ENCODE data around the gene OBP2A.

Gene OBP2A

DNA sequence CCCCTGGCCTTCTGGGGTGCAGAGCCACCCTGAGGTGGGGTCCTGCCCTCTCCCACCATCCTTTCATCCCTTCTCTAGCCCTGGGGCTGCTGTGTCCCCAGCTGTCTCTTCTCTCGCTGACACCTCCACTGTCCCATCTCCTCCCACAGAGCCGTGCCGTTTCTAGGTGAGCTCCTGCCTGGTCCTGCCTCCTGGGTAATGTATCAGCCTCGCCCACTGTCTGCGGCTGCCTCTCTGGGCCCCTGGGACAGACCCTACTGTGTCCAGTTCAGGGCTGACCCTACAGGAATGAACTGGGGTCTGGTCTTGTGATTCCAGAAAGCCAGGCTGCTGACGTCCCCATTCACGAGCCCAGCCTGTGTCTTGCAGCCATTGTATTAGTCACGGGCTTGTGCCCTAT lies 19.7 kb downstream of the OBP2A start:
- Histone ChIP-seq H3K36me3 (ENCODE audit: control insufficient read depth, insufficient read depth, low read length) (peaks cover 3% of the 10 kb centered on the region), H3K4me1 (ENCODE audit: control insufficient read depth, insufficient read depth, low read length) (no peaks in the 10 kb centered on the region)

DNA sequence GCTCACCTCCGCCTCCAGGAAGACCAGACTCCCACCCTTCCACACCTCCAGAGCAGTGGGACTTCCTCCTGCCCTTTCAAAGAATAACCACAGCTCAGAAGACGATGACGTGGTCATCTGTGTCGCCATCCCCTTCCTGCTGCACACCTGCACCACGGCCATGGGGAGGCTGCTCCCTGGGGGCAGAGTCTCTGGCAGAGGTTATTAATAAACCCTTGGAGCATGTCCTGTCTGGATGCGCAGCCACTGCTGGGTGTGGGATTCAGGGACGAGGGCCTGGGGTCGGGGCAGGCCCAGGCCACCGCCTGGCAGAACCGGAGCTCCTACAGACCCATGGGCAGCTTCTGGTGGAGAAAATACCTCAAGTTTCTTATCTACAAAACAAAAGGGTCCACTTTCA lies 20.6 kb downstream of the OBP2A start:
- H3K9me3 ChIP-seq (ENCODE audit: control insufficient read depth, insufficient read depth, low read length): no peaks in the 10 kb centered on the region
- no peaks in the 10 kb centered on the region for H3K4me1 ChIP-seq (ENCODE audit: control insufficient read depth, insufficient read depth, low read length)
- peaks cover 3% of the 10 kb centered on the region for H3K36me3 ChIP-seq (ENCODE audit: control insufficient read depth, insufficient read depth, low read length)
- H3K9ac ChIP-seq (ENCODE audit: low read depth, low read length): no peak overlapping the region
- no peak overlapping the region for H3K4me3 ChIP-seq (ENCODE audit: low read depth, low read length)
- H3K27me3 ChIP-seq (ENCODE audit: control insufficient read depth, insufficient read depth, low read length): no peaks in the 10 kb centered on the region

More for the DNA sequence above, 19.7 kb downstream of the OBP2A start:
- Histone ChIP-seq H3K4me3 (ENCODE audit: low read depth, low read length) (no peak overlapping the region), H3K27me3 (ENCODE audit: control insufficient read depth, insufficient read depth, low read length) (no peaks in the 10 kb centered on the region), H3K9me3 (ENCODE audit: control insufficient read depth, insufficient read depth, low read length) (no peaks in the 10 kb centered on the region), H3K9ac (ENCODE audit: low read depth, low read length) (no peak overlapping the region)

DNA sequence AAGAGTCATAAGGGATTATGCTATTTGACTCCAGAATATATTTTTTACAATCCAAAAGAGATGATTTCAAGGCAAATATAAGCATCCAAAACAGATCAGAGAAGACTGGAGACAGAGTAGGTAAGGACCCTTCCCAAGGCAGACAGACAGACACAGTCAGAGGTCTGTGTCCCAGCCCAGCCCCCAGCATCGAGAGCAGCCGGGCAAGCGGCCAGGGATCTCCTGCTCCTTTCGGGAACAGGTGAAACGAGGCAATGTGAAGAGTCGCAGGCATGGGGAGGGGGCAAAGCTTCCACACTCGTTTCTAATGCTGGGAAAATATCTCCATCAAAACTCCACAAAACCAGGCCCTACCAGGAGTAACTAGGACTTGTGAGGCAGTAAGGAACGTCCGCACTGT lies 21.4 kb downstream of the OBP2A start:
- Histone ChIP-seq H3K9ac (ENCODE audit: low read depth, low read length) (no peak overlapping the region), H3K4me3 (ENCODE audit: low read depth, low read length) (no peak overlapping the region), H3K27me3 (ENCODE audit: control insufficient read depth, insufficient read depth, low read length) (no peaks in the 10 kb centered on the region), H3K9me3 (ENCODE audit: control insufficient read depth, insufficient read depth, low read length) (no peaks in the 10 kb centered on the region), H3K36me3 (ENCODE audit: control insufficient read depth, insufficient read depth, low read length) (peaks cover 3% of the 10 kb centered on the region), H3K4me1 (ENCODE audit: control insufficient read depth, insufficient read depth, low read length) (no peaks in the 10 kb centered on the region)

DNA sequence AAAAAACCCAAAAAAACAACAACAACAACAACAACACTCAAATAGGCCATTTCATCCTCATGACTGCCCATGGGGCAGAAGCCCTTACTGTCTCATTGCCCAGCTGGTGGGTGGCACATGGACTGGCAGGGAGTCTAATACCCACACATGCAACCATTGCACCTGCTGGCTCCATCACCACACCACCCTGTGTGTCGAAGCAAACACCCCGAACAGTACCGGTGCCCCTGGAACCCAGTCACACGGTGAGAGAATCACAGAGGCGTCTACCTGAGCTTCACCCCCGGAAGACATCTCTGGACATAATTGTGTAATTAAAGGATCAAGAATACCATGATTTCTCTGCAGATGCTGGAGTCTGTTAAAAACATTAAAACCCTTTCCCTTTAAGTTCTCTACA lies 22.1 kb downstream of the OBP2A start:
- Histone ChIP-seq H3K9me3 (ENCODE audit: control insufficient read depth, insufficient read depth, low read length) (no peaks in the 10 kb centered on the region), H3K4me3 (ENCODE audit: low read depth, low read length) (no peak overlapping the region), H3K4me1 (ENCODE audit: control insufficient read depth, insufficient read depth, low read length) (no peaks in the 10 kb centered on the region), H3K9ac (ENCODE audit: low read depth, low read length) (no peak overlapping the region), H3K27me3 (ENCODE audit: control insufficient read depth, insufficient read depth, low read length) (no peaks in the 10 kb centered on the region), H3K36me3 (ENCODE audit: control insufficient read depth, insufficient read depth, low read length) (peaks cover 3% of the 10 kb centered on the region)

DNA sequence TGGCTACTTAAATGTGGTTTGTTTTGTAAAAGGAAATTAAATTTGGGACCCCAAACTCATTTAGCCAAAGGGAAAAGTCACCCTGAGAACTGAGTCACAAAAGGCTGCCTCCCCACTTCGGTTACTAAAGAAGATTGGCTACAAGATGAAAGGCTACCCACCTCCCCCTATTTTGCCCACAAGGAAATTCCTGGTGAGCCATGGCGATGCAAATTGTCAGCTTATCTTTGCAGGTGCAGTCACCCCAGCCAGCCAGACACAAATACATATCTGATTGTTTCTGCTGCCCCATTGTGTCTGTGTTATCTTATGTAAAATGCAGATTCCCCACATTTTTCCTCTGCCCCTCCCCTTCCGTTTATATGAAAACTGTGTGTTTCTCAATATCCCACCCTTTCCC lies 24.5 kb downstream of the OBP2A start:
- Histone ChIP-seq H3K4me1 (ENCODE audit: control insufficient read depth, insufficient read depth, low read length) (no peaks in the 10 kb centered on the region), H3K9me3 (ENCODE audit: control insufficient read depth, insufficient read depth, low read length) (no peaks in the 10 kb centered on the region), H3K27me3 (ENCODE audit: control insufficient read depth, insufficient read depth, low read length) (no peaks in the 10 kb centered on the region), H3K4me3 (ENCODE audit: low read depth, low read length) (no peak overlapping the region), H3K36me3 (ENCODE audit: control insufficient read depth, insufficient read depth, low read length) (no peaks in the 10 kb centered on the region), H3K9ac (ENCODE audit: low read depth, low read length) (no peak overlapping the region)

DNA sequence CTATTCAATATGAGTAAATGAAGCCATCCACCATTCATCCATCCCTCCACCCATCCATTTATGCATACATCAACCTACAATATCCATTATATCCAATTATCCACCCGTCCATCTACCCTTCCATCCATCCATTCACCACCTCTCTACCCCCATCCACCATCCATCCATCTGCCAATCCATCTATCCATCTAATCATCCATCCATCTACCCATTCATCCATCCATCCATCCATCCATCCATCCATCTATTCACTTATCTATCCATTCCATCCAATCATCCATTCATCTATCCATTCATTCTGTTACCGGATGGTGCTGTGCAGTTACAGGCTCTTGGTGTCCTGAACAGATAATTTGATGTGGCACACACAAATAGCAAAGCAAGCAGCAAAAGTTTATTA lies 26.3 kb downstream of the OBP2A start:
- H3K4me3 ChIP-seq (ENCODE audit: low read depth, low read length): no peak overlapping the region
- H3K9ac ChIP-seq (ENCODE audit: low read depth, low read length): no peak overlapping the region
- H3K4me1 ChIP-seq (ENCODE audit: control insufficient read depth, insufficient read depth, low read length): no peaks in the 10 kb centered on the region
- H3K36me3 ChIP-seq (ENCODE audit: control insufficient read depth, insufficient read depth, low read length): no peaks in the 10 kb centered on the region
- no peaks in the 10 kb centered on the region for H3K9me3 ChIP-seq (ENCODE audit: control insufficient read depth, insufficient read depth, low read length)
- H3K27me3 ChIP-seq (ENCODE audit: control insufficient read depth, insufficient read depth, low read length): no peaks in the 10 kb centered on the region

DNA sequence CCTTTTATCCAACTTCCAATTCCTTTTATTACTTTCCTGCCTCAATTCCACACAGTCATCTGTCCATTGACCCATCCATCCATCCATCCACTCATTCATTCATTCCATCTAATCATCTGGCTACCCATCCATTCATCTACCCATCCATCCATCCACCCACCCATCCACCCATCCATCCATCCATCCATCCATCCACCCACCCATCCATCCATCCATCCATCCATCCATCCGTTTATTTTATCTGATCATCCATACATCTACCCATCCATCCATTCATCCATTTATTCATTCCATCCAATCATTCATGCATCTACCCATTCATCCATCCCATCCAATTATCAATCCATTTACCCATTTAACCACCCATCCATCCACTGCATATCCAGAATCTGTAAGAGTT lies 27.2 kb downstream of the OBP2A start:
- Histone ChIP-seq H3K4me3 (ENCODE audit: low read depth, low read length) (no peak overlapping the region), H3K9me3 (ENCODE audit: control insufficient read depth, insufficient read depth, low read length) (no peaks in the 10 kb centered on the region), H3K4me1 (ENCODE audit: control insufficient read depth, insufficient read depth, low read length) (no peaks in the 10 kb centered on the region), H3K27me3 (ENCODE audit: control insufficient read depth, insufficient read depth, low read length) (no peaks in the 10 kb centered on the region), H3K36me3 (ENCODE audit: control insufficient read depth, insufficient read depth, low read length) (no peaks in the 10 kb centered on the region), H3K9ac (ENCODE audit: low read depth, low read length) (no peak overlapping the region)

DNA sequence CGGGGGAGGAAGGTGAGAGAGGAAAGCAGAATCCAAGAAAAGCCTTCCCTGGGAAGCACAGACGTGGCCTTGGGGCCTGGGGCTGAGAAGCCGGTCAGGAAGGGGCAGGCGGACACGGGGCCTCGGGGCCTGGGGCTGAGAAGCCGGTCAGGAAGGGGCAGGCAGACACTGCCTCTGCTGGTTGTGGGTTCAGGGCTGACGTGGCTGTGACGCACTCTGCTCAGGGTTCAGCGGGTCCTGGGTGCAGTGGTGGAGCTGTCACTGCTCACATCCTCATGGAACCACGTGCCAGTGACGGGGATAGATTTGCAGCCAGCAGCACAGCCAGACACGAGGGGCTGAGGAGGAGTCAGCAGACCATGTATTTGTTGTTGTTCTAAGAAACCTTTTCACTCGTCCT lies 28.4 kb downstream of the OBP2A start:
- Histone ChIP-seq H3K9me3 (ENCODE audit: control insufficient read depth, insufficient read depth, low read length) (no peaks in the 10 kb centered on the region), H3K4me3 (ENCODE audit: low read depth, low read length) (no peak overlapping the region), H3K27me3 (ENCODE audit: control insufficient read depth, insufficient read depth, low read length) (no peaks in the 10 kb centered on the region), H3K9ac (ENCODE audit: low read depth, low read length) (no peak overlapping the region), H3K36me3 (ENCODE audit: control insufficient read depth, insufficient read depth, low read length) (no peaks in the 10 kb centered on the region), H3K4me1 (ENCODE audit: control insufficient read depth, insufficient read depth, low read length) (no peaks in the 10 kb centered on the region)

DNA sequence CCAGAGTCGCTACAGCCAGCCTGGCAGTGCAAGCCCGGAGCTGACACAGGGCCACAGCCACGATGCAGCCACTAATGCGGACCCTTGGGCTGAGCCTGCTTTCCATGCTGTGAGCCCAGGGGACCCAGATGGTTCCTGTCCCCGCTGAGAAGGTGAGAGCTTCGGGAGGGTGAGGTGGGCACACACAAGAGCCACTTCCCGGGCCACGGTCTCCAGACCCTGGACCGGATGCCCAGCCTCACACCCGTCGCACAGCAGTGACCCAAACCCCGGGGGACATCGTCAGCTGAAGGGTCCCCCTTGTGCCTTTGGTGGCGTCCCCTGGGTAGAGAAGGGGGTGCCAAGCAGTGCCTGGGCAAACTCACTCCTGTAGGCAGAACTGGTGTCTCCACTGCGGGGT lies 29.0 kb downstream of the OBP2A start:
- Histone ChIP-seq H3K9me3 (ENCODE audit: control insufficient read depth, insufficient read depth, low read length) (no peaks in the 10 kb centered on the region), H3K9ac (ENCODE audit: low read depth, low read length) (no peak overlapping the region), H3K4me1 (ENCODE audit: control insufficient read depth, insufficient read depth, low read length) (no peaks in the 10 kb centered on the region), H3K4me3 (ENCODE audit: low read depth, low read length) (no peak overlapping the region), H3K36me3 (ENCODE audit: control insufficient read depth, insufficient read depth, low read length) (no peaks in the 10 kb centered on the region), H3K27me3 (ENCODE audit: control insufficient read depth, insufficient read depth, low read length) (no peaks in the 10 kb centered on the region)

DNA sequence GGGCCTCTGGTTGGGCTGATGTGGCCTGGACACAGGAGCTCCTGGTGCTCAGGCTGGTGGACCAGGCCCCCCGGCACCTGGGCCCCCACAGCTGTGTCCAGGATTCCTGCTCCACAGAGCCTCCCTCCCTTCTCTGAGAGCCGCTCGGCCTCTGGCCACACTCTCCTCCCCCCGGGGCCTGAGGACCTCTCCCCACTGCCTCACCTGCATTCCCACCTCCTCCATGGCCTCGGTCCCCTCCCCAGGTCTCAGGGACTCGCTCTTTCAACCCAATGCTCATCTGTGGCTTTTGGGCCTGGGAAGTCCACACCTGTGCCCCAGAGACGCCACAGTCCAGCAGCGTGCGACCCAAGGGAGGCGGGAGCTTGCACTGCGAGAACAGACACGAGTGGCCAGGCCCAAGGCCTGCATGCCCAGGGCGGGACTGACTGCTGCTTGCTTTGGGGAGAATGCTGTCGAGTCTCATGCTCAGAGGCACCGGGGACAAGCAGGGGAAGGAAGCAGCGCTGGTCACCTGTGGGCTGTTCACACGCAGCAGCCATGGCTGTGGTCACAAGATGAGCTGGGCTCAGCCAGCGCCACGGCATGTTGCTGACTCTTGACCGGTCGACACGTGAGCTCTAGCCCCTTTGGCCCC lies 30.2 kb downstream of the OBP2A start:
- Histone ChIP-seq H3K9ac (ENCODE audit: low read depth, low read length) (no peak overlapping the region), H3K27me3 (ENCODE audit: control insufficient read depth, insufficient read depth, low read length) (no peaks in the 10 kb centered on the region), H3K36me3 (ENCODE audit: control insufficient read depth, insufficient read depth, low read length) (no peaks in the 10 kb centered on the region), H3K4me1 (ENCODE audit: control insufficient read depth, insufficient read depth, low read length) (no peaks in the 10 kb centered on the region), H3K4me3 (ENCODE audit: low read depth, low read length) (no peak overlapping the region), H3K9me3 (ENCODE audit: control insufficient read depth, insufficient read depth, low read length) (no peaks in the 10 kb centered on the region)

DNA sequence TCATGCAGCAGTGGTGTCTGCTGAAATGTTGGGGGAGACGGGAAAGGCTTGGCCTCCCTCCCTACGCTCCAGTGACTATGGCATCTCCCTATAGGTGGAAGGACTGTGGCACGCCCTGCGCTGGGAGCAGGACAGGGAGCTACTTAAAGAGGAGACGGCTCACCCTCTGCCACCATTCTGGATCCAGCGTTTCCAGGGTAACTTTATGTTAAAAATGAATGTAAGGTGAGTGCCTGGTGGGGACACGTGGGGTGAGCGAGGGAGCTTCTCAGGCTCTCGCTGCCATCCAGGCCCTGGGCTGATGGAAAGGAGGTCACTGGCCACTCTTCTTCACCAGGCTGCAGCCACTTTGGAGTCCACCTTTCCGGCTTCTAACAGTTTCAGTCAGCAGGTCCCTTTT lies 31.3 kb downstream of the OBP2A start:
- Histone ChIP-seq H3K36me3 (ENCODE audit: control insufficient read depth, insufficient read depth, low read length) (no peaks in the 10 kb centered on the region), H3K27me3 (ENCODE audit: control insufficient read depth, insufficient read depth, low read length) (no peaks in the 10 kb centered on the region), H3K9me3 (ENCODE audit: control insufficient read depth, insufficient read depth, low read length) (no peaks in the 10 kb centered on the region), H3K9ac (ENCODE audit: low read depth, low read length) (no peak overlapping the region), H3K4me1 (ENCODE audit: control insufficient read depth, insufficient read depth, low read length) (no peaks in the 10 kb centered on the region), H3K4me3 (ENCODE audit: low read depth, low read length) (no peak overlapping the region)

DNA sequence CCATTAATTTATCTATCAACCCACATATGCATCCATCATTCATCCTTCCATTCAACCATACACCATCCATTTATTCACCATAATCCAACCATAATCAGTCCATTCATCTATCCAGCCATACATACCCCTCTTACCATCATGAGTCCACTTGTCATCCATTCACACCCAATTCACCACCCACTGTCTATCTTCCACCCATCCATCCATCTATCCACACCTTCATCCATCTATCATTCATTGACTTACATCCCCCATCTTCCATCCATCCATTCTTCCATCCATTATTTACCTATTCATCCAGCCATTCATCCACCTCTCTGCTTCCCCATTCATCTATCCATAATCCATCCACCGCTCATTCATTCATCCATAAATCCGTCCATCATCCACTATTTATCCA lies 33.4 kb downstream of the OBP2A start:
- Histone ChIP-seq H3K9ac (ENCODE audit: low read depth, low read length) (no peak overlapping the region), H3K27me3 (ENCODE audit: control insufficient read depth, insufficient read depth, low read length) (no peaks in the 10 kb centered on the region)

More for the DNA sequence above, 33.4 kb downstream of the OBP2A start:
- no peak overlapping the region for H3K4me3 ChIP-seq (ENCODE audit: low read depth, low read length)
- H3K9me3 ChIP-seq (ENCODE audit: control insufficient read depth, insufficient read depth, low read length): no peaks in the 10 kb centered on the region
- no peaks in the 10 kb centered on the region for H3K4me1 ChIP-seq (ENCODE audit: control insufficient read depth, insufficient read depth, low read length)
- no peaks in the 10 kb centered on the region for H3K36me3 ChIP-seq (ENCODE audit: control insufficient read depth, insufficient read depth, low read length)

Data from iPS-15b (cell line).